GM12892 (cell line): ENCODE results near the gene ATOSA.

Source experiments
- DNase-seq: peaks from one replicate; pipeline ENCODE4 v3.0.0; 2011; ENCODE audit not compliant: insufficient read length
- FAIRE-seq: peaks from 2 replicates; lab custom pipeline; 2011; peaks lifted over from hg19 to GRCh38; lab: Jason Lieb, UNC
- POLR2A ChIP-seq: IDR thresholded peaks from 2 replicates; pipeline ENCODE4 v1.6.1; 2011; ENCODE audit warnings: low read depth, low read length, control low read depth
- POLR2AphosphoS5 ChIP-seq: IDR thresholded peaks from 2 replicates; pipeline ENCODE4 v1.6.1; 2011; ENCODE audit warnings: low read depth, low read length, control low read depth
- TAF1 ChIP-seq: IDR thresholded peaks from 2 replicates; pipeline ENCODE4 v1.6.1; 2011; ENCODE audit warnings: low read depth, mild to moderate bottlenecking, control low read depth, low read length, borderline replicate concordance

Gene ATOSA

DNA sequence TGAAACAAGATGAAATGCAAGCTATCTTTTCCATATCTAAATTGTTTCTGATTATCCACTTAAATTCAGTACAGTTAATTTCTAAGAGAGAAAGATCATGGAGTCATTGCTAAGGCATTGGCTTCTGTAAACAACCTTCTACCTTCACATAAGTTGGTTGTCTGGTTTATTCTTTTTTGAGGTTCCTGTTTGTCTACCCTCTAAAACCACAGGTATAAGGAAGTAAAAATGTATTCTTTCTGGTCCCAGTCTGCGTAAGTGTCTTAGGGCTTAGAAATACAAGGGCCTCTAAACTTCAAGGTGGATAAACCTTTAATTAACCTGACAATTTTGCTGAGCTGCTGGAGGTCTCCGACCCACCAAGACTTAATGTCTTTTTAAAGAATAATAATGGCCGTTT lies 3.6 kb upstream of the ATOSA start:
- DNase-seq (no peak), FAIRE-seq (peak; percentile 94)
- TF ChIP-seq POLR2A (no peak), TAF1 (no peak), POLR2AphosphoS5 (no peak)

- TF ChIP-seq POLR2A: no peak
- DNase-seq: no peak
- FAIRE-seq: no peak
Observed at GRCh38 chr15:52682200-52682599, 3.0 kb upstream of the ATOSA start.

DNA sequence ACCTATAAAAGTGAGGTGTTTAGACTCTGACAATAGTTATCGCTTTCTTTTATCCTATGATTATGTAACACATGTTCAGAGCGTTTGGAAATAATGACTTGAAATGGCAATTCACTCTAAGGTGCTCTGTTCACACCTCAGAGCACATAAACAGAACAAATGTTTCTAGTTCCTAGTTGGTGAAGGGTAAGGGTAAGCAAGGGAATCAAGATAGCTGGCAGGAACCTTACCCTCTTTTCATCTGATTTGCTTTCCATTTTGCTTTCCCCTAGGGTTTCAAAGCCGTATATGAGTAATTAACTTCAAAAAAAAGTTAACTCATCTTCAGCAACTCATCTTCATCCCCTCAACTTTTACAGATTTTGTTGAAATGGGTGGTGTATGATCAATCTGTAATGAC lies 2.3 kb upstream of the ATOSA start:
- peak; percentile 62 for FAIRE-seq
- DNase-seq: no peak
- TF ChIP-seq POLR2AphosphoS5 (no peak), TAF1 (no peak), POLR2A (no peak)

GRCh38 chr15:52680761-52681160 lies 1.6 kb upstream of the ATOSA start:
- FAIRE-seq (no peak), DNase-seq (no peak)
- no peak for TF ChIP-seq POLR2A

- no peak for FAIRE-seq
- TF ChIP-seq TAF1 (no peak), POLR2AphosphoS5 (no peak), POLR2A (no peak)
- DNase-seq: no peak
Observed at GRCh38 chr15:52680041-52680391, 828 bp upstream of the ATOSA start.

GRCh38 chr15:52678468-52679231 lies 538 bp downstream of the ATOSA start:
- FAIRE-seq (peak; percentile 51), DNase-seq (no peak)
- TF ChIP-seq TAF1 (0 out of 2 replicates have a peak, but pooled peaks have one; percentile 34), POLR2A (no peak)

DNA sequence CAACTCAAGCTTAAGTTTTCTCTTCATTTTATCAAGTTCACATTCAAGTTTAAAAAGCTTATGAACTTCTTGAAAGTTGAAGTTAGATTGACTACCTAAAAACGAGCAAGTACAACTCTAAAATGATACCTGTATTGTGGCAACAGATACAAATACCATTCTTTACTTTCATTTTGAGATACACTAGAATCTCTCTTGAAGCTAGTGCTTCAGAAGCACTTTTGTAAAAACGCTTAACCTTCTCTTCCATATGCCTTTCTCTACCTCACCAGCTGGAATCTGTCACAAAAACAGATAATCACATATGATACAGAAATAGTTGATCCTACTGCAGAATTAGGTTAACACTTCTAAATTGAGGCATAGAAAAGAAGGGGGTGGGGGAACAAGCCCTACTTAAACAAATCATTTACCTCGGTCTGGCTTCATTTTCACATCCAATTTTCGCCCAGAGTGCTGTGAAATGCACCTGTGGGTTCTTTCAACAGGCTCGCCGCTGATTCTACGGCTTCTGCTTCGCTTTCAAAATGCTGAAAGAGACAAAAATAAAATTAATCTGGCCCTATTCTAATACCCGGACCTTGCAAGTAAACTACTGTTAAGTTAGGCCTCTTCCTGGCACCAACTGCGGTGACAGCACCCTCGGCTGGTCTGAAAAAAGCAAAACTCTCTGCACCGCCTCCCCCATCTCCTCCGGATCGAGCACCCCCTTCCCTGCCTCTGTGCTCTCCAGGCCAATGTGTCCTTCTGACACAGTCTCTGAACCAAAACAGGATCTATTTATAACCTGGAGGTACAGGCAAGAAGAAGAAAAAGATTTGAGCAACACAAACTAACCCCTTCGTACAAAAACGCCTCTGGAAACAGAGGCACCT lies 1.4 kb downstream of the ATOSA start:
- peak; percentile 58 for FAIRE-seq
- DNase-seq: no peak
- TF ChIP-seq POLR2A: no peak
- no peak for TF ChIP-seq POLR2AphosphoS5
- no peak for TF ChIP-seq TAF1

DNA sequence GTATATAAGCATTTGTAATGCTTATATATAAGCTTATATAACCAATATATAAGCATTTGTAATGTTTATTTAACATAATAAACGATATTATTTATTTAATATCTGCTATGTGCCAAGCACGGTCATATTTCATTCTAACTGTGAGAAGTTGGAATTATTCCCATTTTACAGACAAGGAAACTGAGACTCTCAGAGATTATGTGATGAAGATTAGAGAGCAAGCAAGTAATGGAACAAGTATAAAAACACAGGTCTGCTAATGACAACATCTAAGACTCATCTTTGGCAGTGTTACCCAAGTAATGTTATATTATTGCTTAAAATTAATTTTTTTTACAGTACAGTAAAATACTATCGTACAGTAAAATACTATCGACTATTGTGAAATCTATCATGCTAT lies 4.4 kb downstream of the ATOSA start:
- FAIRE-seq (no peak), DNase-seq (no peak)
- TF ChIP-seq POLR2AphosphoS5 (no peak), POLR2A (no peak), TAF1 (no peak)

DNA sequence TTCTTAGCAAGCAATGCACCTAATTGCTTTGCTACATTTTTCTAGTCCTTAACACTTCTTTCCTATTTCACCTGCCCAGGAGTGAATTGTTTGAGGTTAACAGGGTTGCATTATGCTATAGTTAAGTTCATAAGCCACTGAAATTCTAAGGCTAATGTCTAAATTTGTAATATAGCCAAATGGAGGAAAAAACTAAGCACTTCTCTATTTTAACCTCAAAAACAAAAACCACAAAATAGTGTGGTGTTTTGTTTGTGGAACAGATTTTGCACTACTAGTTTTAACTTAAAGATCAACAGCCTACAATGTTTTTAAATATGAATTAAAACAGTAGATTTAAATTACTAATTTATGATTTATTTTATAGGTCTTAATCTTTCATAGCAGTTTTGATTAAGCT lies 5.5 kb downstream of the ATOSA start:
- TF ChIP-seq POLR2AphosphoS5 (no peak), POLR2A (no peak), TAF1 (no peak)
- DNase-seq: no peak
- FAIRE-seq: no peak

GRCh38 chr15:52673312-52673711 lies 5.9 kb downstream of the ATOSA start:
- TF ChIP-seq POLR2A (no peak), TAF1 (no peak), POLR2AphosphoS5 (no peak)
- no peak for DNase-seq

GRCh38 chr15:52672661-52673060 lies 6.5 kb downstream of the ATOSA start:
- DNase-seq (no peak), FAIRE-seq (no peak)
- no peak for TF ChIP-seq POLR2AphosphoS5
- TF ChIP-seq TAF1: no peak
- no peak for TF ChIP-seq POLR2A

More at GRCh38 chr15:52673312-52673711, 5.9 kb downstream of the ATOSA start:
- no peak for FAIRE-seq

DNA sequence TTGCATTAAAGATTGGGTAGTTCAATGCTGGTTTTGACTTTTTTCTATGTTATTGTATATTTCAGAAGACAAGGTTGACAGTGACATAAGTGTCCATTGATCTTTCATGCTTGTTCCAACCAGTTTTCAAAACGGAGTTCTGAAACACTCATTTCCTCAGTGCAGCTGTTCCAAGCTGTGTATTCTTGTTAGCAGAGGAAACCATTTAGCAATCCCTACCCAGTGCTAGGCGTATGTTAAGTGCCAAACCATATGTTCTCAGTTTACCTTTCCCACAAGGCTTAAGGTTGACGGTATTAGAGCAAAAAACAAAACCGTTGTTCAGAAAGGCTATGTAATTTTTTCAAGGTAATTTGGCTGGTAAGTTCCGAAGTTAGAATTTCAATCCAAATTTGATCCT lies 9.1 kb downstream of the ATOSA start:
- DNase-seq (no peak), FAIRE-seq (no peak)
- TF ChIP-seq TAF1 (no peak), POLR2A (no peak), POLR2AphosphoS5 (no peak)
